ENCODE results near the gene PPP1R26.
"Not testable (repeated sequence)": the region's sequence is repeated elsewhere in the genome, so short reads cannot be mapped to it uniquely, and the experiment has no call there.

The PPP1R26 gene

DNA sequence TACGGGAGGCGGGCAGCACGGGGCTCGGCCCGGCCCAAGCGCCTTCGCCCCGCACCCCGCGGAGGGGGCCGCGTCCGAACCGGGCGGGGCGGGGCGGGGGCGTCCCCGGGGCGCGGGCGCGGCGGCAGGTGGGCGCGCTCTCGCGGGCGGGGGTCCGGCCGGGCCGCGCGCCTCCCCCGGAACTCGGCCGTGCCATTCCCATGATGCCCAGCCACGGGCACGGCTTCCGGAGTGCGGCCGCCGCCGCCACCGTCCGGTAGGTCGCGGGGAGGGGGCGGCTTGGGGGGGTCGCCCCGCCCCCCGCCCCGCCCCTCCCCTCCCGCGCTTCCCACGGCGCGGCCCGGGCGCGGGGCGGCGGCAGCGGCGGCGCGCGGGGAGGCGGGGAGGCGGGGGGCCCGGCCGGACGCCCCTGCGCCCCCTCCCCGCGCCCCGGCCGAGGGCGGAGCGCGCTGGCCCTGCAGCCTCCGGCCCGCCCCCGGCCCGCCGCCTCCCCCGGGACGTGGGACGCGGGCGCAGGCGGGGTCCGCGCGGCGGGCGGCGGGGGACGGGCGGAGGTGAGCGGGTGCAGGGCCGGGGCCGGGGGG lies at the start of gene PPP1R26:
Gene PPP1R26 (plus strand): TSS at position 314 of the 584 bp plus-strand sequence. CDS start 4,729 bp downstream, outside the sequence.
- DNase-seq: no peak

DNA sequence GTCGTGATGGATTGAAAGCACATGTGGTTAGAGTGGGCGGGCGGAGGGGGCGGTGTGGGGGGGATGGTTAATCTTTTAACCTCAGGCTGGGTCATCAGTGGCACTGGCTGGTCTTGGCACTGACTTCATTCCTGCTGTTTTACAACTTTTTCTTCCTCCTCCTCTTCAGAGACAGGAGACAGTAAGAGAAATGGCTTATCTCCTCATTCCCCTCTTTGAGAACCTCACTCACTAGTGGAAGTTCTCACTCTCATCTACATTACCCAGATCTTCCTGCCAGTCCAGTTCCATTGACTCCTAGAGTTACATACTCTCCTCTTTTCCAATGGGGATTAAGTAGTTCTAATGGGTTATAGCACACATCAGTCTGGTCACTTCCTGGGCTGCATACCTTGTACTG lies 42.3 kb upstream of the PPP1R26 start:
- DNase-seq: no peak

- DNase-seq: not testable (repeated sequence)
Observed at GRCh38 chr9:135437696-135438095, 41.9 kb upstream of the PPP1R26 start.

DNA sequence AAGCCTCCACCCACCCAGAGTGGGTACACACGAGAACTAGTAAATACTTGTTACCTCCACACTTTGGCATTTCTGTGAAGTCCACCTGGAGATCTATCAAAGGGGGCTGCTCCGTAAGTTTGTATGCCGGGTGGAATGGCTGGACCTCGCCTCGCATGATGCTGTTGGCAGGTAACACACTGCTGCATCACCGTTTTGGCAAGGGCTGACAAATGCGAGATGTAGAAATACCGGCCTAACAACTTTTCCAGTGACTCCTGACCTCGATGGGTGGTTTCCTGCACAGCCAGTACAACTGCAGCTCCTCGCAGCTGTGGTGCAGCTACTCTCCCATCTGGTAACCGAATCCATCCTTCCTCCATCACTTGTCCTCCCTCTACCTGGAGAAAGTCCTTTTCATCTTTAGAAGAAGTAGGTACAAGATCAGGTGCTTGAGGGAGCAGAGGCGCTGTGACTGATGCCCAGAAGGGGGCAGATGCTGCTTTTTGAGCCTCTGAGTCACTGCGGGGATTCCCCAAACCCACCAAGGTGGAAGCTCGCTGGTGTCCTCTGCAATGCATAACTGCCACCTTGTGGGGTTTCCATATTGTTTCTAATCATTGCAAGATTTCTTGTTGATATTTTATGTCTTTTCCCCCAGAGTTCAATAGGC lies 40.9 kb upstream of the PPP1R26 start:
- not testable (repeated sequence) for DNase-seq

- DNase-seq: not testable (repeated sequence)
Observed at GRCh38 chr9:135439514-135439913, 40.1 kb upstream of the PPP1R26 start.

DNA sequence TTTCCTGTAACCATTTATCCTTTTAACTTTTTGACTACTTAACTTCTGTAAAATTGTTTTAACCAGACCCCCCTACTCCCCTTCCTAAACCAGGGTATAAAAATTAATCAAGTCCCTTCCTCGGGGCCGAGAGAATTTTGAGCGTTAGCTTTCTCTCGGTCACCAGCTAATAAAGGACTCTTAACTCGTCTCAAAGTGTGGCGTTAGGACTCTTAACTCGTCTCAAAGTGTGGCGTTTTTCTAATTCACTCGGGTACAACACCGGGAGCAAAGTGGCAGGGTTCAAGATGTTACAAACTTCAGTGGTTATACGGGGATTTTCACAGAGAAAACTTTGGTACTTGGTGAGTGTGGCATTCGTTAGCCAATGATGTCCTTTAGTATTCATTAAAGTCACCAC lies 39.7 kb upstream of the PPP1R26 start:
- DNase-seq: no peak

GRCh38 chr9:135440620-135441019 lies 39.0 kb upstream of the PPP1R26 start:
- no peak for DNase-seq

GRCh38 chr9:135441105-135442071 lies 38.2 kb upstream of the PPP1R26 start:
- not testable (repeated sequence) for DNase-seq

- DNase-seq: no peak
Observed at GRCh38 chr9:135442075-135442474, 37.5 kb upstream of the PPP1R26 start.

- no peak for DNase-seq
Observed at GRCh38 chr9:135443797-135444425, 35.7 kb upstream of the PPP1R26 start.

GRCh38 chr9:135447126-135447525 lies 32.5 kb upstream of the PPP1R26 start:
- DNase-seq: no peak

GRCh38 chr9:135448663-135449100 lies 30.9 kb upstream of the PPP1R26 start:
- DNase-seq: no peak

DNA sequence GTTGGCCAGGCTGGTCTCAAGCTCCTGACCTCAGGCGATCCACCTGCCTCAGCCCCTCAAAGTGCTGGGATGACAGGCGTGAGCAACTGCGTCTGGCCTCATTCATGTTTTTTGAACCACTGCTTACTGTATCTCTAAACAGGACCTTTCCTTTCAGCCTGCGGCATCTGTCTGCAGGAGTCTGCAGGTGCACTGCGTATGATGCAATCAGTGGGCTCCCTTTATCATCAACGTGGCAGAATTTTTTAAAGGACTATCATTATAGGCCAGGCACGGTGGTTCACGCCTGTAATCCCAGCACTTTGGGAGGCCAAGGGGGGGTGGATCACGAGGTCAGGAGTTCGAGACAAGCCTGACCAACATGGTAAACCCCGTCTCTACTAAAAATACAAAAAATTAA lies 30.1 kb upstream of the PPP1R26 start:
- DNase-seq: not testable (repeated sequence)

- no peak for DNase-seq
Observed at GRCh38 chr9:135450956-135451355, 28.6 kb upstream of the PPP1R26 start.

DNA sequence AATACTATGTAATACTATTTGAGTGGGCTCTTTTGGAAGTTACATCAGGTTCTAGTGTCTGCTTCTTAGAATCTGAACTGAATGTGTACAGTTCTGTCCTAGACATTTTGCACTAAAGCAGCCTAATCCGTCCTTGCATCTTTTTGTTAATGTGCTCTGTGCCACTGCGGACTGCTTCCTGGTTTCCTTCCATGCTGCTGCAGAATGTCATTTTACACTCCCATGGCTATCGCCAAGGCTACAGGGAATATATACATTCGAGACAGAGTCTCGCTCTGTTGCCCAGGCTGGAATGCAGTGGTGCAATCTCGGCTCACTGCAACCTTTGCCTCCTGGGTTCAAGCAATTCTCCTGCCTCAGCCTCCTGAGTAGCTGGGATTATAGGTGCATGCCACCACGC lies 27.7 kb upstream of the PPP1R26 start:
- not testable (repeated sequence) for DNase-seq

GRCh38 chr9:135454737-135455136 lies 24.8 kb upstream of the PPP1R26 start:
- DNase-seq: no peak

DNA sequence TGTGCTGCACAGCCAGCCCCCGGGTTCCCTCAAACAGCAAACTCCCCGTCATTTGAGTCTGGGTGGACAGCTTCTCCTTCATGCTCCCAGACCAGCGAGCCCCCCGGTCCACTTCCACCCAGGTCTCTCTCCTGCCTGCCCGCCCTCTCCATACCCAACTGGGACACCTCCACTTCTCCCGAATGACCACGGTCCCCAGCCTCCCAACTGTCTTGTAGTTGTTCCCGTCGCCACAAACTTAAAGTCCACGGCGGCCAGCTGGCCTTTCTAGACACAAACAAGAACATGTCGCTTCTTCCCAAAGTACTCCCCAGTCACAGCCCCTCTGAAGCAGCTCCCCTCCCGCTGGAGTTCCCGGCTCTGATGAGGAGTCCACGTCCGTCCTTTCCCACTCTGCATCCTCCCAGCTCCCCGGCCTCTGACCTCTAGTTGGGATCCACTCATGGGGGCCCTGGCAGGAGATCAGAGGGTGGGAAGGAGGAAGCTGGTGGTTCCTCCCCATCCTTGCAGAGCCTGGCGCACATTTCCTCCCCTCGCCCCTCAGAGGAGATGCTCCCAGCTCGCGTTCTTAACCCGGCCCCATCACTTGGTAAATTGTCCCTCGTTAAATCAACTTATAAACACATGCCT lies 24.1 kb upstream of the PPP1R26 start:
- DNase-seq: no peak

- DNase-seq: no peak
Observed at GRCh38 chr9:135456436-135457104, 23.0 kb upstream of the PPP1R26 start.

DNA sequence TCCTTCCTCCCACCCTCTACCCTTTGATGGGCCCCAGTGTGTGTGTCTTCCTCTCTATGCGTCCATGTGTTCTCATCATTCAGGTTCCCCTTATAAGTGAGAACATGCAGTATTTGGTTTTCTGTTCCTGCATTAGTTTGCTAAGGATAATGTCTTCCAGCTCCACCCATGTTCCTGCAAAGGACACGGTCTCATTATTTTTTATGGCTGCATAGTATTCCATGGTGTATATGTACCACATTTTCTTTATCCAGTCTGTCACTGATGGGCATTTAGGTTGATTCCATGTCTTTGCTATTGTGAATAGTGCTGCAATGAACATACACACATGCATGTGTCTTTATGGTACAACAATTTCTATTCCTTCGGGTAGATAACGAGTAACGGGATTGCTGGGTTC lies 21.1 kb upstream of the PPP1R26 start:
- not testable (repeated sequence) for DNase-seq

DNA sequence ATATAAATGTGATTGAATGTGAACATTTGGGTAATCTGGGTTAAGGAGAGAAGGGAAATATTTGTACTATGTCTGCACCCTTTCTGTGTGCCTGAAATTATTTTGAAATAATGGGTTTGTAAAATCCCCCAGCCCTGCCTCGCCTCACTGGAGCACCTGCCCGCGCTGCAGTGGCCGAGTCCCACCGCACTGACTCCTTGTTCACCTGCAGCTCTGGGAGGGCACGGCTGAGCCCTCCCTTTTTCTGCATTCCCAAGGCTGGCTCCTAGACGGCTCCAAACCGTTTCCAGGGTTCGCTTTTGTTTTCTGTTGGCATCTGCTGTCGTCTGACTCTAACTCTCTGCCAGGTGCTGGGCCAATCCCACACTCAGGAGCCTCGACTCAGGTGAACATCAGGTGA lies 17.6 kb upstream of the PPP1R26 start:
- DNase-seq: no peak

- no peak for DNase-seq
Observed at GRCh38 chr9:135463140-135463539, 16.4 kb upstream of the PPP1R26 start.

- no peak for DNase-seq
Observed at GRCh38 chr9:135464181-135464580, 15.4 kb upstream of the PPP1R26 start.

Data from MV-4-11 (cell line).